HG02759 (cell line): Measurements from ENCODE around the gene TTC3.

Experiments
- ATAC-seq: cut with Tn5 transposase; IDR thresholded peaks from one replicate; pipeline ENCODE4 v1.9.1; 2021; ENCODE audit warnings: mild to moderate bottlenecking, moderate library complexity; ENCODE audit not compliant: unreplicated experiment

Gene TTC3

DNA sequence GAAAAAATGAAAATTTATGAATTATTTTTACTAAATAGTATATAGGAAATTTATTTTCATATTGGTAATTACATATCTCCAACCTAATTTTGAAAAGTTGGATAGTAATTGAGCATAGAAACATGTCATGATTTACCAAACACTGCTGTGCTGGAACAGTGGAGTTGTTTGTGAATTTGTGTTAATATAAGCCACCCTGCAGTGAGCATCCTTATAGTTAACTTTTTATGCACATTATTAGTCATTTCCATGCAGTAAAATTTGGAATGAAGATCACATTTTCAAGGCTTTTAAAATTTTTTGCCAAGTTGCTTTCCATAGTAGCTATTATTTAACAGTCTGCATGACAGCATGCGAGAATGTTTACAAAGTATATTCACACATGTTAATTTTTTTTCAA lies 115.8 kb downstream of the TTC3 start:
- ATAC-seq: no peak

DNA sequence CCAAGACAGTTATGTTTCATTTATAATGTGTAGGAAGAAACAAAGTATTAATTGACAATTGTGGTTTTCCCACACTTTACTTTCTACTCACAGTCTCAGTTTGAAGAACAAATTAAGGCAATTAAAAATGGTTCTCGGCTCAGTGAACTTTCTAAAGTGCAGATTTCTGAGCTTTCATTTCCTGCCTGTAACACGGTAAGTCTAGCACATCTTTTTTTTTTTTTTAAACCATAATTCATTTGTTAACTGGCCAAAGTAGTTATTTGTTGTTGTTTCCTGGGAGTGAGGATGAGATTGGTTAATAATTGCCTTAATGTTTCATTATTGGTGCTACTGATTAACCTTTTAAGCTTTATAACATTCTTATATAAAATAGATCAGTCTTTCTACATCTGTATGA lies 119.0 kb downstream of the TTC3 start:
- ATAC-seq: no peak

DNA sequence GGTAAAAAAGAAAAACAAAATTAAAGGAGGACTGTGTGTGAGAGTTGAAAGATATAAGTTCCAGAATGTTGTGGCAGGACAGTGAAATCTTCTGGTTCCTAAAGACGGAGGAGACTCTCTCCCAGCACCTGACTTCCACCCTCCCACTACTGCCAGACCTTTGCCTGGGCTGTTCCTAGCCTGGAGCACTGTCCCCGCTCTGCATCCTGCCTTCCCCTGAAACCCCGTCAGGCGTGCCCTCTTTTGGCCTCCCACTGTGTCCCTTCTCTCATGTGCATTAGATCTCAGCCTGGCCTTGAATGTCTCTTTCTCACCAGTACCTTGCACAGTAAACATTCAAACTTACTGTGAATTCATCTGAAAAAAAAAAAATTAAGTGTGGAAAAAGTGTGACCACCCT lies 120.0 kb downstream of the TTC3 start:
- ATAC-seq: no peak

GRCh38 chr21:37193676-37194075 lies 120.6 kb downstream of the TTC3 start:
- ATAC-seq: no peak

DNA sequence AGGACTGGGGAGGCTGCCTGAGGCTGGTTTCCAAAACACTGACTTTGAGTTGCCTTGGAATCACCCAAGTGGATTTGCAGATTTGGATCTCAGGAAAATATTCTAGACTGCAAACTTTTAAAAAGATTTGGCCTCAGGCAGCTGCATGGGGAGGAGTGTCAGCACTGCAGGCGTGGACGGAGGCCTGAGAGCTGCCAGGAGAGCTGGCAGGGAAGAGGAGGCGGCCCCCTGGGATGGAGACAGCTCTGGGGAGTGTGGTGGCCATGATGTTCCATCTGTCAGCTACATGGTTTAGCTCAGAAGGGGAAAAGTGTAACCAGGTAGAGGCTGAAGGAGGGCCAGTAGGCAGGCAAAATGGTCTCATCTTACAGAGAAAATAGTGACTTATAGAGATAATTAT lies 122.0 kb downstream of the TTC3 start:
- ATAC-seq: no peak

- ATAC-seq: no peak
Measured at GRCh38 chr21:37195610-37196009, 122.6 kb downstream of the TTC3 start.

GRCh38 chr21:37196847-37197246 lies 123.8 kb downstream of the TTC3 start:
- no peak for ATAC-seq

DNA sequence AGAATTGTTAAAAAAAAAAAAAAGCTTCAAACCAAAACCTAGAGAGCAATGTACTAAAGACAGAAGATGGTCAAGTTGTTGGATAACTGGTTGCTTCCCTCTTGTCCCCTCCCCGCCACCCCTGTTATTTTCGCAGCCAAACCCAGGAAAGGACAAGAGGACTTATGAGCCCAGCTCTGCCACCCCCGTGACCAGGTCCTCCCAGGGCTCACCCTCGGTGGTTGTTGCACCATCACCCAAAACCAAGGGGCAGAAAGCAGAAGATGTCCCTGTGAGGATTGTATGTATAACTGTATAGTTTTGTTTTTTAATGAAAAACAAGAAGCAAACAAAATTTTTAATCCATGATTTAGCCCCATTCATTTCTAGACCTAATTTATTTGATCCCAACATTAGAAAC lies 124.7 kb downstream of the TTC3 start:
- no peak for ATAC-seq

- ATAC-seq: no peak
Measured at GRCh38 chr21:37199057-37199924, 126.2 kb downstream of the TTC3 start.

- ATAC-seq: no peak
Measured at GRCh38 chr21:37200641-37201480, 127.8 kb downstream of the TTC3 start.

DNA sequence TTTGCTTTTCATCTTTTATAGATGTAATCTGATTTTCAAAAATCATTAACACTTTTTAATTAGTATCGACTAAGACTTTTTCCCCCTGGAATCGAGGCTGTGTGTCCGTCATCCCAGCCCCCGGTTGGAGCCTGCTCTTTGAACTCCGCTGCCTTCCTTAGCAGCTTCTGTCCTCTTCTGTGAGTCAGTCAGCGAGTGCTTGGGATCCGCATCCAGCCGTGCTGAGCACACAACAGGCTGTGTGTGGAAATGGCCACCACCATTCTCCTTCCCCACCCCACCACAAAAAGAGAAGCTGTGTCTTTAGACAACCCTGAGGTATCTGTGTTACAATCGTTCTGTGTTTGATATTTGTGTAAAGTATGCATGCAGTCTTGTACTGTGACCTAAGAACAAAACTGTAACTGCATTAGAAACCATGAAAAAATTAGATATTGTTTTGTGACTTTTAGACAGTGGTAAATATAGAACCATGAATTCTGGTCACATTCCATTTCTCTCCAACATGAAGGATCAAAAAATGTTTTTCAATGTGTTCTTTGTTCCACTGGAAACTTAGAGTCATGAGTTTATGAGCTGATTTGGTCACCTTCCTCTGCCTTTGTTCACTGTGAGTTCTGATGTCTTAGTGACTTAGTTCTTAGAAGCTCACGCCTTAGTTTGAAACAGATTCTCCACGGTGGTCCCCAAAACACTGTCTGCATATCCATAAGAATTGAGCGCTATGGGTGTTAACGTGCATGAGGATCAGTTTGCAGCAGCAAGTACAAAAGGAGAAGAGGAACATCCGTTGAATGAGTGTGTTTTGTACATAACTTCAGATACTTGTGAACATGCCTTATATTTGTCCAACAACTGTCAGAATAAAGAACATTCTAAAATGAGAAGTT lies 129.4 kb downstream of the TTC3 start:
- ATAC-seq: no peak

DNA sequence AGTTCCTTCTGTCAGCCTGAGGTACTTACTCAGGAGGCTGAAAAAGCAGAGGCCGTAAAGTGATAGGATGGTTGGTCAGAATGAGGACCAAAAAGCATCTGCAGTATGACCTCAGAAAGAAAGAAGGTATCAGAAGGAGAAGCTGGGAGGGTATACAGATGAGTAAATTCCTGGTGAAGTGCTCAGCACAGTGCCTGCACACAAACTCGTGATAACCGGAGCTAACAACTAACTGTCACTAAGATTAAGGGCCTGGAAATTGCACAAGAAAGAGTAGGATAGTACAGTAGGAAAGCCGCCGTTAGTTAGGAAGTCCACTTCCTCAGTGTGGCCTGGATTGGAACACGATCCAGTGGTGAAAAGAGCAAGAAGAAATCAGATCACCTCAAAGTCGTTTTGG lies 131.5 kb downstream of the TTC3 start:
- no peak for ATAC-seq

DNA sequence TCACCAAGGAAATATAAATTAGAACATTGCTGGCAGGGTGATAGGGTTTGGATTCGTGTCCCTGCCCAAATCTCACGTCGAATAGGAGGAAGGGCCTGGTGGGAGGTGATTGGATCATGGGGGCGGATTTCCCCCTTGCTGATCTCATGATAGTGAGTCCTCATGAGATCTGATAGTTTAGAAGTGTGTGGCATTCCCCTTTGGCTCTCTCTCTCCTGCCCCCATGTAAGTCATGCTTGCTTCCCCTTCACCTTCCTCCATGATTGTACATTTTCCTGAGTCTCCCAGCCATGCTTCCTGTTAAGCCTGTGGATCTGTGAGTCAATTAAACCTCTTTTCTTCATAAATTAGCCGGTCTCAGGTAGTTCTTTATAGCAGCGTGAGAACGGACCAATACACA lies 133.4 kb downstream of the TTC3 start:
- ATAC-seq: no peak

GRCh38 chr21:37207441-37208009 lies 134.5 kb downstream of the TTC3 start:
- peak; percentile 55 for ATAC-seq

DNA sequence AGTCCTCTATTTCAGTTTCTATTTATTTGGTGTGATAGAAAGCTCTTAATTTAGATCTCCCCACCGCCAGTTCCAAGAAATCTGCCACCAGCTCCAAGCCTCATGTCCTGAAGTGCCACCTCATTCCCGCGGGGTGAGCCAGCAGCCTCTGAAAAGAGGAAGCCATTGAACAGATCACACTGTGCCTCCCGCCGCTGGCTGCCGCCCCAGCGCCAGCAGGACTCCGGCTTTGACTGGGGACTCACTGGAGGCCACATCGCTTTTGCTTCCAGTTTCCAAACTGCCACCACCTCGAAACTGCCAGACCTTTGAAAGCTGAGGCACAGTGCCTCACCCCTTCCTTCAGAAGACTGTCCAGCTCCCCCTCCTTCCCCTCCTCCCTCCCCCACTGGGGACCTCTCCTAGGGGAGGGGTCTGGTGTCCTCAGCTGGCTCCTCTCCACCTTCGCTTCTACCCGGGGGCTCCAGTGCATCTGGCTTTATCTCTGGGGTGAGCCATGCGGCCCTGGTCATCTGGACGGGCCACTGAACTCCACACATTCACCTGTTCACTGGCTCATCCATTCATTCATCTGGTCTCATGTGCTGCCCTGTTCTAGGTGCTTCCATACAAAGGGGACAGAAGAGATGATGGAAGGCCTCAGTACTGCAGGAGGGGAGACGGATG lies 135.1 kb downstream of the TTC3 start:
- peak; percentile 55 for ATAC-seq

GRCh38 chr21:37208741-37209225 lies 135.7 kb downstream of the TTC3 start:
- ATAC-seq: peak; percentile 53

DNA sequence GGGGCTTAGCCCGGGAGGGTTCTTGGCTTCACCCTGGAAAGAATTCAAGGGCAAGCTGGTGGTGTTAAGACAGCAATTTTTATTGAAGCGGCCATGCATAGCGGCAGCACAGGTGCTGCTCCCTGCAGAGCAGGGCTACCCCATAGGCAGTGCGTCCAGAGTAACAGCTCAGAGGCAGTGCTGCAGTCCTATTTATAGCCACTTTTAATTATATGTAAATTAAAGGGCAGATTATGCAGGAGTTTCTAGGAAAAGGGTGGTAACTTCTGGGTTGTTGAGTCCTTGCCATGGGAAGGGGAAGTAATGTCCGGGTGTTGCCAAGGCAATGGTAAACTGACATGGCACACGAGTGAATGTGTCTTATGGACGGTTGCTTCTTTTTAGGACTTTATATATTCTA lies 137.1 kb downstream of the TTC3 start:
- no peak for ATAC-seq

GRCh38 chr21:37210799-37211198 lies 137.7 kb downstream of the TTC3 start:
- no peak for ATAC-seq

- ATAC-seq: no peak
Measured at GRCh38 chr21:37214952-37215351, 141.9 kb downstream of the TTC3 start.
